ENCODE results near the gene SHF.

The SHF gene

GRCh38 chr15:45157974-45158373, 29.8 kb downstream of the SHF start:
- no peak for ATAC-seq (ENCODE audit: insufficient read depth, low read depth)
- Histone ChIP-seq H3K4me3 (ENCODE audit: low read depth in 1 of 2, low read length in 2 of 2) (no peak overlapping the region), H3K36me3 (ENCODE audit: insufficient read depth, low read length) (no peaks in the 10 kb centered on the region), H3K9ac (ENCODE audit: low read depth, low read length) (no peak overlapping the region), H4K20me1 (ENCODE audit: insufficient read depth, low read length) (peaks cover 4% of the 10 kb centered on the region), H3K27me3 (ENCODE audit: insufficient read depth, low read length, poor library complexity) (no peaks in the 10 kb centered on the region), H2AFZ (ENCODE audit: low read depth, low read length) (no peak overlapping the region), H3K79me2 (ENCODE audit: insufficient read depth, low read length) (no peaks in the 10 kb centered on the region), H3K9me3 (ENCODE audit: insufficient read depth, low read length, severe bottlenecking) (no peaks in the 10 kb centered on the region), H3K4me2 (ENCODE audit: insufficient read depth, low read length) (no peak overlapping the region), H3K4me1 (ENCODE audit: insufficient read depth, low read length) (no peaks in the 10 kb centered on the region), H3K27ac (ENCODE audit: low read length) (no peak overlapping the region)
- TF ChIP-seq EZH2 (IDR thresholded peaks at IDR 0.05; ENCODE audit: borderline replicate concordance, low read depth, low read length, severe bottlenecking) (no peak), CTCF (IDR thresholded peaks at IDR 0.05; ENCODE audit: borderline replicate concordance, extremely low read depth, low read length, poor library complexity, severe bottlenecking) (no peak)
- no peak for DNase-seq

GRCh38 chr15:45156744-45157455, 30.9 kb downstream of the SHF start:
- Histone ChIP-seq H3K4me3 (ENCODE audit: low read depth in 1 of 2, low read length in 2 of 2) (no peak overlapping the region), H3K79me2 (ENCODE audit: insufficient read depth, low read length) (no peaks in the 10 kb centered on the region), H3K9ac (ENCODE audit: low read depth, low read length) (no peak overlapping the region), H4K20me1 (ENCODE audit: insufficient read depth, low read length) (peaks cover 4% of the 10 kb centered on the region), H3K4me1 (ENCODE audit: insufficient read depth, low read length) (no peaks in the 10 kb centered on the region), H3K9me3 (ENCODE audit: insufficient read depth, low read length, severe bottlenecking) (no peaks in the 10 kb centered on the region), H3K4me2 (ENCODE audit: insufficient read depth, low read length) (no peak overlapping the region), H3K27me3 (ENCODE audit: insufficient read depth, low read length, poor library complexity) (no peaks in the 10 kb centered on the region), H3K27ac (ENCODE audit: low read length) (no peak overlapping the region), H2AFZ (ENCODE audit: low read depth, low read length) (no peak overlapping the region), H3K36me3 (ENCODE audit: insufficient read depth, low read length) (no peaks in the 10 kb centered on the region)
- DNase-seq (no peak), ATAC-seq (ENCODE audit: insufficient read depth, low read depth) (no peak)
- TF ChIP-seq CTCF (IDR thresholded peaks at IDR 0.05; ENCODE audit: borderline replicate concordance, extremely low read depth, low read length, poor library complexity, severe bottlenecking): no peak
- no peak for TF ChIP-seq EZH2 (IDR thresholded peaks at IDR 0.05; ENCODE audit: borderline replicate concordance, low read depth, low read length, severe bottlenecking)

GRCh38 chr15:45155739-45156138, 32.0 kb downstream of the SHF start:
- Histone ChIP-seq H3K4me1 (ENCODE audit: insufficient read depth, low read length) (no peaks in the 10 kb centered on the region), H2AFZ (ENCODE audit: low read depth, low read length) (no peak overlapping the region), H3K27me3 (ENCODE audit: insufficient read depth, low read length, poor library complexity) (no peaks in the 10 kb centered on the region), H3K36me3 (ENCODE audit: insufficient read depth, low read length) (no peaks in the 10 kb centered on the region), H3K27ac (ENCODE audit: low read length) (no peak overlapping the region), H3K9me3 (ENCODE audit: insufficient read depth, low read length, severe bottlenecking) (no peaks in the 10 kb centered on the region), H3K9ac (ENCODE audit: low read depth, low read length) (no peak overlapping the region), H4K20me1 (ENCODE audit: insufficient read depth, low read length) (peaks cover 4% of the 10 kb centered on the region), H3K4me3 (ENCODE audit: low read depth in 1 of 2, low read length in 2 of 2) (no peak overlapping the region), H3K79me2 (ENCODE audit: insufficient read depth, low read length) (no peaks in the 10 kb centered on the region), H3K4me2 (ENCODE audit: insufficient read depth, low read length) (no peak overlapping the region)
- DNase-seq (no peak), ATAC-seq (ENCODE audit: insufficient read depth, low read depth) (no peak)
- TF ChIP-seq EZH2 (IDR thresholded peaks at IDR 0.05; ENCODE audit: borderline replicate concordance, low read depth, low read length, severe bottlenecking) (no peak), CTCF (IDR thresholded peaks at IDR 0.05; ENCODE audit: borderline replicate concordance, extremely low read depth, low read length, poor library complexity, severe bottlenecking) (no peak)

Data from DND-41 (cell line).